B cell (primary cell): ENCODE results near the gene ATP6V0E1. TPM values are rescaled to one million over a fixed set of nuclear protein-coding genes. Genes with fewer than 3 reads are reported as not detected.

ENCODE experiments used
- ATAC-seq: fragments of 200-7000 bp; cut with Tn5 transposase; one replicate; pipeline ENCODE4 v1.10.0; 2021; ENCODE audit warnings: low read depth, mild to moderate bottlenecking, moderate number of reproducible peaks, moderate library complexity
- CTCF ChIA-PET: fragments of 350-600 bp; sonication (Branson Sonifier 250); formaldehyde crosslinking; loops from one replicate; lab custom pipeline; 2021; ENCODE audit warnings: antibody characterized with exemption, inconsistent platforms; lab: Charles Lee
- POLR2A ChIA-PET: fragments of 350-600 bp; sonication (Branson Sonifier 250); formaldehyde crosslinking; loops from one replicate; lab custom pipeline; 2021; ENCODE audit warnings: antibody characterized with exemption; lab: Charles Lee
- DNase-seq: peaks from one replicate; pipeline ENCODE4 v3.0.0; 2013
- H2AFZ ChIP-seq: 2 replicates; pipeline ENCODE4 v1.6.1; 2012; ENCODE audit warnings: mild to moderate bottlenecking, low read depth, low read length; ENCODE audit not compliant: insufficient read depth, poor library complexity, severe bottlenecking
- H3K27ac ChIP-seq, 2 donors: 1 replicate in 1 of 2; 2 replicates in 1 of 2; pipeline ENCODE4 v1.5.1; 2012 to 2013; ENCODE audit warnings: low read length in 2 of 2, mild to moderate bottlenecking in 2 of 2, moderate library complexity in 1 of 2
- H3K27me3 ChIP-seq, 4 experiments: fragments of 200-600 bp in 1 of 4; sonication (generic) in 1 of 4; replicated peaks in 1 of 4; 1 replicate in 2 of 4; 2 replicates in 2 of 4; pipeline versions ENCODE4 v1.6.1 to v1.7.0; 2013 to 2016; ENCODE audit warnings: low read length in 3 of 4, mild to moderate bottlenecking in 2 of 4, mixed read lengths in 1 of 4, moderate library complexity in 1 of 4; ENCODE audit not compliant: insufficient read depth in 4 of 4, control insufficient read depth in 3 of 4; ENCODE audit errors: control extremely low read depth in 1 of 4
- H3K36me3 ChIP-seq, 2 experiments: replicated peaks in 1 of 2; 1 replicate in 1 of 2; 2 replicates in 1 of 2; pipeline versions ENCODE4 v1.6.1 to v1.7.1; 2013; ENCODE audit warnings: low read length in 1 of 2; ENCODE audit not compliant: insufficient read depth in 2 of 2, control insufficient read depth in 1 of 2; ENCODE audit errors: control extremely low read depth in 1 of 2, extremely low read depth in 1 of 2
- H3K4me1 ChIP-seq, 2 donors: fragments of 200-600 bp in 1 of 2; sonication (generic) in 1 of 2; 1 replicate in 1 of 2; 2 replicates in 1 of 2; pipeline versions ENCODE4 v1.5.1 to v1.6.1; 2013 to 2017; ENCODE audit warnings: low read length in 2 of 2; ENCODE audit not compliant: control insufficient read depth in 2 of 2, insufficient read depth in 2 of 2
- H3K4me2 ChIP-seq: replicated peaks from 2 replicates; pipeline ENCODE3; 2012; ENCODE audit warnings: mild to moderate bottlenecking, low read depth, low read length; ENCODE audit not compliant: poor library complexity, severe bottlenecking
- H3K4me3 ChIP-seq, 5 experiments: fragments of 200-600 bp in 1 of 5; sonication (generic) in 1 of 5; 1 replicate in 3 of 5; 2 replicates in 2 of 5; pipeline versions ENCODE4 v1.5.1 to v1.7.0; 2011 to 2016; ENCODE audit warnings: low read length in 4 of 5, mild to moderate bottlenecking in 4 of 5, low read depth in 2 of 5, control low read depth in 1 of 5, moderate library complexity in 1 of 5; ENCODE audit not compliant: insufficient read depth in 1 of 5; ENCODE audit errors: control extremely low read depth in 1 of 5, extremely low read depth in 1 of 5
- H3K79me2 ChIP-seq: fragments of 200-600 bp; sonication (generic); one replicate; pipeline ENCODE4 v1.6.0; 2016; ENCODE audit warnings: low read length; ENCODE audit not compliant: control insufficient read depth, insufficient read depth
- H3K9ac ChIP-seq: fragments of 200-600 bp; sonication (generic); 2 replicates; pipeline ENCODE4 v1.6.1; 2017; ENCODE audit warnings: mild to moderate bottlenecking, low read length, moderate library complexity
- H3K9me3 ChIP-seq, 3 donors: one replicate each; pipeline versions ENCODE4 v1.6.1 to v1.7.1; 2013; ENCODE audit warnings: low read length in 2 of 3; ENCODE audit not compliant: control insufficient read depth in 2 of 3, insufficient read depth in 1 of 3; ENCODE audit errors: control extremely low read depth in 1 of 3
- H4K20me1 ChIP-seq: 2 replicates; pipeline ENCODE4 v1.6.0; 2012; ENCODE audit warnings: mild to moderate bottlenecking, low read length; ENCODE audit not compliant: insufficient read depth, control insufficient read depth, poor library complexity, severe bottlenecking
- H3K27ac Mint-ChIP-seq: one replicate; pipeline ENCODE4 v1.8.0; 2021; ENCODE audit warnings: mixed read lengths
- H3K27me3 Mint-ChIP-seq: one replicate; pipeline ENCODE4 v1.8.0; 2021; ENCODE audit warnings: mixed read lengths
- H3K4me1 Mint-ChIP-seq: one replicate; pipeline ENCODE4 v1.8.0; 2021; ENCODE audit warnings: mixed read lengths
- H3K4me3 Mint-ChIP-seq: one replicate; pipeline ENCODE4 v1.8.0; 2021; ENCODE audit warnings: mixed read lengths
- H3K9me3 Mint-ChIP-seq: one replicate; pipeline ENCODE4 v1.8.0; 2022; ENCODE audit warnings: mixed read lengths; ENCODE audit not compliant: insufficient read depth
- EZH2 ChIP-seq: IDR thresholded peaks from 2 replicates; pipeline ENCODE4 v1.6.1; 2012; ENCODE audit warnings: borderline replicate concordance, low read depth, mild to moderate bottlenecking, moderate library complexity, low read length; ENCODE audit not compliant: insufficient read depth, poor library complexity, severe bottlenecking
- WGBS: methylation state at CpG from one replicate; pipeline ENCODE4 v1.1.5; 2013; ENCODE audit warnings: missing lambda C conversion rate; ENCODE audit not compliant: insufficient coverage; 5-methylcytosine and 5-hydroxymethylcytosine counted together
- intact Hi-C: fragments of 100-400 bp; cut with micrococcal nuclease; formaldehyde crosslinking; loops from one replicate; pipeline ENCODE4 v1.10.0; 2022
- polyA plus RNA-seq: library from polyadenylated mRNA; depleted of rRNA; stranded (reverse); fragments of >200 nt; gene quantifications from 2 replicates; pipeline ENCODE4 v1.2.3, GENCODE V29; 2012
- total RNA-seq, 2 donors: library from RNA; stranded (reverse); fragments of 120-200 nt in 1 of 2; gene quantifications; 1 replicate in 1 of 2; 2 replicates in 1 of 2; pipeline versions ENCODE4 v1.2.3 to v1.2.4, GENCODE V29; 2013 to 2022
- TF ChIP-seq, protein P1 (sequence below): fragments of 200-600 bp; IDR thresholded peaks from one replicate; pipeline ENCODE4 v1.8.0; 2022; ENCODE audit warnings: antibody characterized with exemption, mild to moderate bottlenecking

Gene ATP6V0E1
- total and polyA plus RNA-seq, 2 donors (not counting 1 experiment from before 2014, with no cell fraction given), result 93.8 to 127 TPM

DNA sequence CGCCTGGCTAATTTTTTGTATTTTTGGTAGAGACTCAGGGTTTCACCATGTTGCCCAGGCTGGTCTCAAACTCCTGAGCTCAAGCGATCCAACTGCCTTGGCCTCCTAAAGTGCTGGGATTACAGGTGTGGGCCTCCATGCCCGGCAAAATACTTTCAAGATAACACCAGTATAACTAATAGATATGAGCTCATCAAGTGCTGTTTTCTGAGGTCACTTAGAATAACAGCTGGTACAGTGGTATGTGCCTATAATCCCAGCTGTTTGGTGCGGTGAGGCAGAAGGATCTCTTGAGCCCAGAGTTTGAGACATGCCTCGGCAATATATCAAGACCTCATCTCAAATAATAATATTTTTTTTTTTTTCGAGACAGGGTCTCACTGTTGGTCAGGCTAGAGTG, 42.1 kb downstream of the ATP6V0E1 start:
- H3K27ac Mint-ChIP-seq, result peak overlapping the region; percentile 6
- Histone ChIP-seq H3K4me3 (no peak overlapping the region), H3K9me3 (no peaks in the 10 kb centered on the region), H3K9ac (no peak overlapping the region), H3K79me2 (peaks cover 89% of the 10 kb centered on the region), H4K20me1 (peaks cover 21% of the 10 kb centered on the region), H3K4me2 (no peak overlapping the region), H3K36me3 (peaks cover 11 to 31% of the 10 kb centered on the region in 2 experiments), H2AFZ (no peak overlapping the region), H3K27me3 (no peaks in the 10 kb centered on the region), H3K27ac (no peak overlapping the region), H3K4me1 (peaks cover 24 to 26% of the 10 kb centered on the region in 2 donors)
- ChIA-PET POLR2A (no interaction called here), CTCF (interaction anchor here (0.9 kb wide), 1 partner anchor 9 kb away, joined by 4 read pairs; no protein-coding TSS in a partner anchor)
- H3K9me3 Mint-ChIP-seq, result no peaks in the 10 kb centered on the region
- intact Hi-C loops, result no loop called here
- ATAC-seq, result no peak
- H3K4me1 Mint-ChIP-seq, result peaks cover 3% of the 10 kb centered on the region
- no peak for TF ChIP-seq EZH2
- TF ChIP-seq, protein P1, sequence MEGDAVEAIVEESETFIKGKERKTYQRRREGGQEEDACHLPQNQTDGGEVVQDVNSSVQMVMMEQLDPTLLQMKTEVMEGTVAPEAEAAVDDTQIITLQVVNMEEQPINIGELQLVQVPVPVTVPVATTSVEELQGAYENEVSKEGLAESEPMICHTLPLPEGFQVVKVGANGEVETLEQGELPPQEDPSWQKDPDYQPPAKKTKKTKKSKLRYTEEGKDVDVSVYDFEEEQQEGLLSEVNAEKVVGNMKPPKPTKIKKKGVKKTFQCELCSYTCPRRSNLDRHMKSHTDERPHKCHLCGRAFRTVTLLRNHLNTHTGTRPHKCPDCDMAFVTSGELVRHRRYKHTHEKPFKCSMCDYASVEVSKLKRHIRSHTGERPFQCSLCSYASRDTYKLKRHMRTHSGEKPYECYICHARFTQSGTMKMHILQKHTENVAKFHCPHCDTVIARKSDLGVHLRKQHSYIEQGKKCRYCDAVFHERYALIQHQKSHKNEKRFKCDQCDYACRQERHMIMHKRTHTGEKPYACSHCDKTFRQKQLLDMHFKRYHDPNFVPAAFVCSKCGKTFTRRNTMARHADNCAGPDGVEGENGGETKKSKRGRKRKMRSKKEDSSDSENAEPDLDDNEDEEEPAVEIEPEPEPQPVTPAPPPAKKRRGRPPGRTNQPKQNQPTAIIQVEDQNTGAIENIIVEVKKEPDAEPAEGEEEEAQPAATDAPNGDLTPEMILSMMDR, result no peak
- H3K4me3 Mint-ChIP-seq, result no peak overlapping the region
- no peak for DNase-seq
- H3K27me3 Mint-ChIP-seq, result no peaks in the 10 kb centered on the region
- WGBS, result 100% methylated on average over 1 of the region's 6 CpGs

DNA sequence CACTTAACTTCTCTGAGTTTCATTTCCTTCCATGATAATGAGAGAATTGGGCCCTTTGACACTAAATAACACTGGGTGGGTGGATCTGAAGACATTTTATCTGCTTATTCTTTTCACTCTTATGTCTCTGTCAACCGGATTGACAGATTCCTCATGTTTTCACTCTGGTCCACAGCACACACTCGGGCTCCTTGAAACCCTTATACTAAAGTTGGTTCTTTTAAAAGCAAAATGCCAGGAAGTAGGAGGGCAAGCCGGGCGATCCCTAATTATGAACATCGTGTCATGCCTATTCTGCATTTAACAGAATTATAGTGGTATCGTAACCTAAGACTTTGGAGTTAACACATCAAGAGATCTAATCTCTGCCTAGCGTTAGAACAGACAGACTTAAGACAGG, 44.3 kb downstream of the ATP6V0E1 start:
- 100% methylated on average over 1 of the region's 7 CpGs for WGBS
- H3K79me2 ChIP-seq, result peaks cover 87% of the 10 kb centered on the region
- Mint-ChIP-seq H3K4me3 (peak overlapping the region; percentile 0), H3K27me3 (no peaks in the 10 kb centered on the region), H3K27ac (no peak overlapping the region), H3K9me3 (no peaks in the 10 kb centered on the region), H3K4me1 (peaks cover 4% of the 10 kb centered on the region)
- peaks cover 21% of the 10 kb centered on the region for H4K20me1 ChIP-seq
- H3K36me3 ChIP-seq, result peaks cover 9 to 12% of the 10 kb centered on the region in 2 experiments
- no peaks in the 10 kb centered on the region for H3K9me3 ChIP-seq
- ChIA-PET POLR2A (no interaction called here), CTCF (no interaction called here)
- no peak for ATAC-seq
- TF ChIP-seq, protein P1, result no peak
- TF ChIP-seq EZH2, result no peak
- H3K4me2 ChIP-seq, result peak overlapping the region; percentile 6
- no peak overlapping the region for H3K4me3 ChIP-seq
- H3K27ac ChIP-seq, result peak overlapping the region; percentile 29 to 79
- H3K4me1 ChIP-seq, result peaks cover 24 to 26% of the 10 kb centered on the region in 2 donors
- no peak for DNase-seq
- intact Hi-C loops, result no loop called here
- H2AFZ ChIP-seq, result no peak overlapping the region
- peak overlapping the region; percentile 0 for H3K9ac ChIP-seq
- H3K27me3 ChIP-seq, result no peaks in the 10 kb centered on the region
